Heart right ventricle (tissue), 16 donors: ENCODE data around the gene DDX19B. TPM values are rescaled to one million over a fixed set of nuclear protein-coding genes. Genes with fewer than 3 reads are reported as not detected.

Source experiments
- ATAC-seq, 8 donors: fragments of 200-7000 bp; cut with Tn5 transposase; one replicate each; pipeline ENCODE4 v1.9.1; 2020; ENCODE audit warnings: mild to moderate bottlenecking in 8 of 8, moderate library complexity in 8 of 8, moderate number of reproducible peaks in 1 of 8
- DNase-seq, 2 donors: peaks; one replicate each; pipeline ENCODE4 v3.0.0-alpha.2; 2020
- H3K27ac ChIP-seq, 10 donors: fragments of 200-600 bp; sonication (generic) in 2 of 10; one replicate each; pipeline versions ENCODE4 v1.5.0 to v1.8.0; 2020 to 2022; ENCODE audit warnings: mild to moderate bottlenecking in 3 of 10
- H3K27me3 ChIP-seq, 7 donors: fragments of 200-600 bp; one replicate each; pipeline ENCODE4 v1.8.0; 2021 to 2022; ENCODE audit warnings: mild to moderate bottlenecking in 2 of 7
- H3K36me3 ChIP-seq, 9 donors: fragments of 200-600 bp; sonication (generic) in 1 of 9; one replicate each; pipeline versions ENCODE4 v1.5.0 to v1.8.0; 2020 to 2022; ENCODE audit warnings: mild to moderate bottlenecking in 2 of 9
- H3K4me1 ChIP-seq, 9 donors: fragments of 200-600 bp; sonication (generic) in 1 of 9; one replicate each; pipeline versions ENCODE4 v1.5.0 to v1.8.0; 2020 to 2022; ENCODE audit warnings: mild to moderate bottlenecking in 4 of 9
- H3K4me3 ChIP-seq, 10 donors: fragments of 200-600 bp; sonication (generic) in 2 of 10; one replicate each; pipeline versions ENCODE4 v1.5.0 to v1.8.0; 2020 to 2022; ENCODE audit warnings: mild to moderate bottlenecking in 7 of 10, moderate library complexity in 2 of 10
- H3K9me3 ChIP-seq, 11 donors: fragments of 200-600 bp in 10 of 11; sonication (generic) in 2 of 11; one replicate each; pipeline versions ENCODE4 v1.5.0 to v1.8.0; 2013 to 2022; ENCODE audit warnings: mild to moderate bottlenecking in 2 of 11, control low read depth in 1 of 11, moderate library complexity in 1 of 11
- WGBS, 2 donors: extraction: QIAGEN DNeasy Blood & Tissue Kit; methylation state at CpG; one replicate each; pipeline ENCODE4 v1.1.7; 2013; ENCODE audit warnings: inconsistent platforms in 1 of 2; 5-methylcytosine and 5-hydroxymethylcytosine counted together
- intact Hi-C, 10 donors: fragments of 100-400 bp; cut with DNase I; formaldehyde crosslinking; loops; one replicate each; pipeline versions ENCODE4 v1.11.1 to v1.14.2; 2022
- polyA plus RNA-seq, 2 donors: library from polyadenylated mRNA; stranded (reverse); fragments of 200-250 nt; gene quantifications; one replicate each; pipeline ENCODE4 v1.2.3, GENCODE V29; 2013
- total RNA-seq, 10 donors: library from RNA; stranded (reverse); fragmentation: NEBNext Ultra II Directional in 3 of 10; extraction: Animal tissue kit (Norgen Biotek cat#: 25700) in 3 of 10; gene quantifications; one replicate each; pipeline versions ENCODE4 v1.2.1 to v1.2.4, GENCODE V29; 2021 to 2023
- TF ChIP-seq, protein P1 (sequence below), 9 donors: fragments of 200-600 bp; sonication (generic) in 2 of 9; IDR thresholded peaks; one replicate each; pipeline versions ENCODE4 v1.5.0 to v1.8.0; 2021 to 2022; ENCODE audit warnings: antibody characterized with exemption in 9 of 9, mild to moderate bottlenecking in 5 of 9, moderate library complexity in 1 of 9
- donor health status: Arrhythmogenic right ventricular cardiomyopathy.
- donor health status: ischemic (EF 13 %, LVEDD 7.1; RV severe dilation, severe dysfunction).
- donor health status: healthy with polysubstance abuse.
- donor health status: DM: no; HTN: yes; CAD: no.
- donor health status: DM: no; HTN: no; CAD: no.
- donor health status: ischemic (EF 25% LVEDD 6.9; RV normal size, moderate dysfunction).
- donor health status: ischemic (EF 25% LVEDD 5.7; RV mildly dilated, moderate dysfunction).
- donor health status: healthy.
- donor health status: DM: yes; HTN: yes; CAD: no.
- donor health status: Ischemic cardiomyopathy.
- donor health status: ischemic (EF 35%, LVEDD 5.7; RV mildly dilated, moderate dysfunction).
- donor health status: nonischemic (EF 11% LVEDD 7.7; RV severe dilation, severe dysfunction).
- donor health status: DM: yes; HTN: yes; CAD: no.
- donor health status: PGD.
- donor health status: ischemic (EF 29% LVEDD 5.4; RV normal size, mild dysfunction).
- donor health status: nonischemic (EF 23%, LVEDD 6.1; RV moderate dilation, normal function).

DDX19B gene
- total and polyA plus RNA-seq, 12 donors: 11.6 to 25.3 (median 20.2) TPM

GRCh38 chr16:70342016-70342415, 43.0 kb downstream of the DDX19B start:
- 26 to 37% methylated on average over 3 of the region's 3 CpGs for WGBS, 2 donors

GRCh38 chr16:70345840-70346239, 46.9 kb downstream of the DDX19B start:
- TF ChIP-seq, protein P1, sequence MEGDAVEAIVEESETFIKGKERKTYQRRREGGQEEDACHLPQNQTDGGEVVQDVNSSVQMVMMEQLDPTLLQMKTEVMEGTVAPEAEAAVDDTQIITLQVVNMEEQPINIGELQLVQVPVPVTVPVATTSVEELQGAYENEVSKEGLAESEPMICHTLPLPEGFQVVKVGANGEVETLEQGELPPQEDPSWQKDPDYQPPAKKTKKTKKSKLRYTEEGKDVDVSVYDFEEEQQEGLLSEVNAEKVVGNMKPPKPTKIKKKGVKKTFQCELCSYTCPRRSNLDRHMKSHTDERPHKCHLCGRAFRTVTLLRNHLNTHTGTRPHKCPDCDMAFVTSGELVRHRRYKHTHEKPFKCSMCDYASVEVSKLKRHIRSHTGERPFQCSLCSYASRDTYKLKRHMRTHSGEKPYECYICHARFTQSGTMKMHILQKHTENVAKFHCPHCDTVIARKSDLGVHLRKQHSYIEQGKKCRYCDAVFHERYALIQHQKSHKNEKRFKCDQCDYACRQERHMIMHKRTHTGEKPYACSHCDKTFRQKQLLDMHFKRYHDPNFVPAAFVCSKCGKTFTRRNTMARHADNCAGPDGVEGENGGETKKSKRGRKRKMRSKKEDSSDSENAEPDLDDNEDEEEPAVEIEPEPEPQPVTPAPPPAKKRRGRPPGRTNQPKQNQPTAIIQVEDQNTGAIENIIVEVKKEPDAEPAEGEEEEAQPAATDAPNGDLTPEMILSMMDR (IDR thresholded peaks at IDR 0.05): no peak
- Histone ChIP-seq H3K4me3 (peak overlapping the region; percentile 62 to 98 (median 82)), H3K4me1 (peaks cover 2 to 45% (median 36%) of the 10 kb centered on the region in 9 donors), H3K36me3 (peaks cover 0 to 18% (median under 1%) of the 10 kb centered on the region in 9 donors), H3K27ac (peak overlapping the region in 9 of 10 donors; percentile 88 to 94 (median 91)), H3K27me3 (no peaks in the 10 kb centered on the region), H3K9me3 (no peaks in the 10 kb centered on the region)
- WGBS, 2 donors: 84 to 90% methylated on average over 10 of the region's 10 CpGs
- intact Hi-C loops: loop anchor here in 5 of 10 donors (1.0 to 5.0 kb wide), 3 partner anchors 47 to 49 kb away; partner anchors contain the start of gene DDX19B (in 5 of the 5)
- ATAC-seq: no peak
- DNase-seq: no peak

More at GRCh38 chr16:70342016-70342415, 43.0 kb downstream of the DDX19B start:
- no peaks in the 10 kb centered on the region for H3K9me3 ChIP-seq
- peaks cover 0 to 9% (median 0%) of the 10 kb centered on the region in 9 donors for H3K36me3 ChIP-seq
- DNase-seq (peak in 1 of 2 donors; percentile 18), ATAC-seq (peak in 4 of 8 donors; percentile 54 to 66 (median 58))
- H3K27ac ChIP-seq: peak overlapping the region in 3 of 10 donors; percentile 36 to 58 (median 49)
- H3K4me3 ChIP-seq: peak overlapping the region in 1 of 10 donors; percentile 6
- no peaks in the 10 kb centered on the region for H3K27me3 ChIP-seq
- TF ChIP-seq, protein P1 (IDR thresholded peaks at IDR 0.05): peak in 2 of 9 donors; percentile 11 to 20
- H3K4me1 ChIP-seq: peaks cover 0 to 16% (median 8%) of the 10 kb centered on the region in 9 donors
- intact Hi-C loops: no loop called here

GRCh38 chr16:70348991-70349390, 50.0 kb downstream of the DDX19B start:
- WGBS, 2 donors: 35 to 40% methylated on average over 2 of the region's 2 CpGs
- H3K36me3 ChIP-seq: peaks cover 0 to 49% (median 11%) of the 10 kb centered on the region in 9 donors
- no peaks in the 10 kb centered on the region for H3K9me3 ChIP-seq
- peaks cover 2 to 40% (median 36%) of the 10 kb centered on the region in 9 donors for H3K4me1 ChIP-seq
- no peak overlapping the region for H3K4me3 ChIP-seq
- ATAC-seq (no peak), DNase-seq (peak in 1 of 2 donors; percentile 21)
- H3K27ac ChIP-seq: peak overlapping the region in 1 of 10 donors; percentile 15
- no peaks in the 10 kb centered on the region for H3K27me3 ChIP-seq
- TF ChIP-seq, protein P1 (IDR thresholded peaks at IDR 0.05): no peak
- intact Hi-C loops: loop anchor here in 2 of 10 donors (5.0 kb wide), 1 partner anchor 52 kb away; the partner anchor contains the start of gene DDX19B (in 2 of the 2)

- no peak overlapping the region for H3K4me3 ChIP-seq
- TF ChIP-seq, protein P1 (IDR thresholded peaks at IDR 0.05): no peak
- DNase-seq: no peak
- peaks cover 2 to 40% (median 36%) of the 10 kb centered on the region in 9 donors for H3K4me1 ChIP-seq
- no peaks in the 10 kb centered on the region for H3K9me3 ChIP-seq
- peaks cover 0 to 57% (median 15%) of the 10 kb centered on the region in 9 donors for H3K36me3 ChIP-seq
- no peak for ATAC-seq
- intact Hi-C loops: loop anchor here in 3 of 10 donors (5.0 to 10.0 kb wide), 2 partner anchors 52 to 305 kb away; partner anchors contain the start of gene DDX19B (in 2 of the 3)
- WGBS, 2 donors: 88 to 89% methylated on average over 2 of the region's 2 CpGs
- peak overlapping the region in 1 of 10 donors; percentile 15 for H3K27ac ChIP-seq
- H3K27me3 ChIP-seq: no peaks in the 10 kb centered on the region
Measured at GRCh38 chr16:70349783-70350182, 50.8 kb downstream of the DDX19B start.
